ENCODE results near the gene ROMO1.
A peak's percentile ranks its signal among the peaks of the same experiment; 100 is the strongest.
"Not testable (repeated sequence)": the region's sequence is repeated elsewhere in the genome, so short reads cannot be mapped to it uniquely, and the experiment has no call there.

Gene ROMO1

DNA sequence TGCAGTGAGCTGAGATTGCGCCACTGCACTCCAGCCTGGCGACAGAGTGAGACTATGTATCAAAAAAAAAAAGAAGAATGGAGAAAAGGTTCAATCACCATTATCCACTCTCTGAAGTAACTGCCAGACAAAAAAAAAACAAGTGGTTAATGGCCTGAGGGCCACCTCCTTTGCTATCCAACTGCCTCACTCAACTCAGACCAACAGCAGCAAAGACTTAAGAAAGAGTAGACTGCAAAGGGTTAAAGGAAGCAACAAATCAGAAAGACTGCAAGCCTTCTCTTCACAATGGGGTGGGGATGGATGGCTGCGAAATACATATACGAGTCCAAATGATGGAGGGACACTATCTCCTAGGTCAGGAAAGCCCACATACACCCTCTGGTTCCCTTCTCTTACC is 3.2 kb upstream of the ROMO1 start:
- no peak overlapping the region for H3K4me3 Mint-ChIP-seq
- CTCF ChIA-PET = no interaction called here
- peaks cover 38% of the 10 kb centered on the region for H3K4me1 Mint-ChIP-seq
- peaks cover 39% of the 10 kb centered on the region for H3K36me3 Mint-ChIP-seq
- H3K27me3 Mint-ChIP-seq = no peaks in the 10 kb centered on the region
- no peaks in the 10 kb centered on the region for H3K9me3 Mint-ChIP-seq
- no peak overlapping the region for H3K27ac Mint-ChIP-seq
- no peak for DNase-seq

GRCh38 chr20:35697696-35698297 is 1.4 kb upstream of the ROMO1 start:
- peak overlapping the region; percentile 87 for H3K4me3 Mint-ChIP-seq

DNA sequence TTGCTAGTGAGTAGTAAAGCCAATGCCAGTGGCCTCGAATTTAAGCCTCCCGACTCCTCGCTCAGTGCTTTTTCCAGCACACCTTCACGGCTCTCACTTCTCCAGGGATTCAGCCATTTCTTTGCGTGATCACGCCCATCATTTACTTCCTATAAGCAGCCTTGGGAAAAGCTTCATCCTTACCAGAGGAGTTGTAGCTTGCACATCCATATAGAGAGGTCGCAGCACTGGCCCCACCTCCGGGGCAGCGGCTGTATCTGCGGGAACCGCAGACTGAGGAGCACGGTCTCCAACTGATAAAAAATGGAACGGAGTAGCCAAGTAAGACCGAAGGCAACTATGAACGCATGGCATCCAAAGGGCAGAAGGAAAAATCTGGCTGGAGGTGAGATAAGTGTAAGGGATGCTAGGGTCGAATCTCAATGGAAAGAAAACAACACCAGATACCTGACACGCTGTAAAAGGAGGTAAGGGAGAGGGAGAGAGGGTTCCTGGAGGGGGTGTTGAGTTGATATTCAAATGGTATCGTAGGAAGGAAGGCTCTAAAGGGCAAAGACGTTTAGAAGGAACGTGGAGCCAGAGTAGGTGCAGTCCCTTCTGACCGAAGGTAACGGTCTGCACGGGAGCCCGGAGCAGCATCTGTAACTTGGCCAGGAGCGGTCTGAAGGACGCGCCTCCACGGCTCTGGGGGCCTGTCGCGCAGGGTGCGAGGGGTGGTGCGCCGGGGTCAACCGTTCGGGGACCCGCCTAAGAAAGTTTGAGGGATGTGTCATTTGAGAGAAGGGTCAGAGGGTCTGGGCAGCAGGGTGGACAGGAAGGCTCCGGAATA is 693 bp upstream of the ROMO1 start:
- H3K27me3 Mint-ChIP-seq = no peaks in the 10 kb centered on the region
- DNase-seq = peak; percentile 30
- CTCF ChIA-PET = interaction anchor here (2.1 kb wide), 1 partner anchor 13 kb away, joined by 5 read pairs; no protein-coding TSS in a partner anchor
- H3K4me1 Mint-ChIP-seq = peaks cover 47% of the 10 kb centered on the region
- peak overlapping the region; percentile 87 for H3K4me3 Mint-ChIP-seq
- peaks cover 52% of the 10 kb centered on the region for H3K36me3 Mint-ChIP-seq
- peak overlapping the region; percentile 81 for H3K27ac Mint-ChIP-seq
- H3K9me3 Mint-ChIP-seq = no peaks in the 10 kb centered on the region

More at GRCh38 chr20:35697696-35698297, 1.4 kb upstream of the ROMO1 start:
- Mint-ChIP-seq H3K27me3 (no peaks in the 10 kb centered on the region), H3K9me3 (no peaks in the 10 kb centered on the region), H3K27ac (no peak overlapping the region), H3K4me1 (peaks cover 47% of the 10 kb centered on the region), H3K36me3 (peaks cover 52% of the 10 kb centered on the region)
- CTCF ChIA-PET = no interaction called here
- no peak for DNase-seq

DNA sequence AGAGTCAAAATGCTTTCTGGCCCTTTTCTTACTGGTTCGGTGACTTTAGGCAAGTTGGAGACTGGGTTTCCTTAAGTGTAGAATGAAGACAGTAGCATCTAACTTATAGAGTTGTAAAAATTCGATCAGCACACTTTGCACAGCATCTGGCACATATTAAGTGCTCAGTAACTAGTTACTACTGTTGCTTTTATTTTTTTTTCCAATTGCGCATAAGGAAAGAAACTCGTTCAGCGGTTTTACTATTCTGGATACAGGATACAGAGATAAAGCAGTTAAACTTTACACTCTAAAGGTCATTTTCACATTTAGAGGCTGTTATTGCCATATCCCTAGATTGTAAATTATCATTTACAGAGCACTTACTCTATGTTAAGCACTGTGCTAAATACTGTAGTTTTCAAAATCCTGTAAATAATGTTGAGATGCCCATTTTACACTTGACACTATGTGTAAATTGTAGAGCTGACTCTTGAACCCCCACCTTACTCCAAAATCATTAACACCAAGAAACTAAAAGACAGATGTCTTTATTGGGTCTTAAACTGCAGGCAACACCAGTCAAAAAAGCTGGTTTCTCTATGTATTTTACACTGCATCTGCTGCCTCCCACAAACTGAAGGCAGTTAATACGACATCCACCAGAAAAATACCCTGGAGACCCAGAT is 886 bp downstream of the ROMO1 start:
- CTCF ChIA-PET = interaction anchor here (0.6 to 2.1 kb wide), 5 partner anchors 11 to 184 kb away, joined by 3 to 5 read pairs (median 3); no protein-coding TSS in a partner anchor
- Mint-ChIP-seq H3K27me3 (no peaks in the 10 kb centered on the region), H3K9me3 (no peaks in the 10 kb centered on the region), H3K4me3 (peak overlapping the region; percentile 87), H3K36me3 (peaks cover 66% of the 10 kb centered on the region), H3K4me1 (peaks cover 52% of the 10 kb centered on the region), H3K27ac (peak overlapping the region; percentile 96)
- DNase-seq = no peak

GRCh38 chr20:35700625-35701148 is 1.5 kb downstream of the ROMO1 start:
- Mint-ChIP-seq H3K36me3 (peaks cover 65% of the 10 kb centered on the region), H3K27me3 (no peaks in the 10 kb centered on the region), H3K4me1 (peaks cover 50% of the 10 kb centered on the region), H3K4me3 (peak overlapping the region; percentile 87), H3K9me3 (no peaks in the 10 kb centered on the region), H3K27ac (peak overlapping the region; percentile 96)
- DNase-seq = no peak
- CTCF ChIA-PET = interaction anchor here (1.3 to 2.1 kb wide), 3 partner anchors 11 to 76 kb away, joined by 3 to 5 read pairs (median 3); no protein-coding TSS in a partner anchor

GRCh38 chr20:35702051-35702823 is 3.0 kb downstream of the ROMO1 start:
- Mint-ChIP-seq H3K36me3 (peaks cover 70% of the 10 kb centered on the region), H3K4me1 (peaks cover 45% of the 10 kb centered on the region), H3K27me3 (no peaks in the 10 kb centered on the region), H3K4me3 (no peak overlapping the region), H3K9me3 (no peaks in the 10 kb centered on the region), H3K27ac (peak overlapping the region; percentile 64)
- CTCF ChIA-PET = interaction anchor here (0.8 to 1.0 kb wide), 3 partner anchors 36 to 101 kb away, joined by 3 read pairs; partner anchors contain the start of gene SPAG4
- no peak for DNase-seq

GRCh38 chr20:35702824-35703695 is 3.9 kb downstream of the ROMO1 start:
- CTCF ChIA-PET = interaction anchor here (0.6 kb wide), 1 partner anchor 56 kb away, joined by 3 read pairs; no protein-coding TSS in a partner anchor
- H3K27me3 Mint-ChIP-seq = no peaks in the 10 kb centered on the region
- H3K27ac Mint-ChIP-seq = peak overlapping the region; percentile 64
- peaks cover 66% of the 10 kb centered on the region for H3K36me3 Mint-ChIP-seq
- no peak for DNase-seq
- no peaks in the 10 kb centered on the region for H3K9me3 Mint-ChIP-seq
- H3K4me3 Mint-ChIP-seq = no peak overlapping the region
- H3K4me1 Mint-ChIP-seq = peaks cover 37% of the 10 kb centered on the region

DNA sequence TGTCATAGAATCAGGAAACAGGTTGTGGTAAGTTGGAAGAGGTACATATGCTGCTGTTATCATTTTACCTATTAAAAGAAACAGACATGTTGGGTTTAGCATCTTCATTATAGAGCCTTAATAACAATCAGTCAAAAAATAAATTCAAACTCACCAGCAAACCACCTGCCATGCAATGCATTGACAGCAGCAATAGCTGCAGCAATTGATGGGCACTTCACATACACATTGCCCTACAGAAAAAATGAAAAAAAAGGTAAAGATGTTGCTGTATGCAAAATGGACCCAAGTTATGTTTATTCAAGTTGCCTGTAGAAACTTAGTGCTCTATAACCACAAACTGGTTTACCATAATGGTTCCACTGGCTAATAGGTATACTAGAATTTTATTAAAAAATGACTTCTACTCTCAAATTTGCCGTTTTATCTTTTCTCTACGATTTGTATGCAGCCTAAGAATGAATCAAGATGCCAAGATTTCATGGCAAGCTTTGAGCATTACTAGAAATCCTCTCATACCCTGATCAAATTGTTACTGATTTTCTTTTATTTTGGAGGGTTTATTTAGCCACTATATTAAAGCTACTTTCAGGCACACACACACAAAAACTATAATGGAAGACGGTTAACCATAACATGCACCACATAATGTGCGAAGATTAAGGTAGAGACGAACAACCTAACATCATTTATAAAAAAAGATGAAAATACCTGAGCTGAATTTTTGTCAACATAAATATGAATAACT is 5.5 kb downstream of the ROMO1 start:
- H3K4me1 Mint-ChIP-seq = peaks cover 31% of the 10 kb centered on the region
- no peak overlapping the region for H3K4me3 Mint-ChIP-seq
- H3K27me3 Mint-ChIP-seq = no peaks in the 10 kb centered on the region
- CTCF ChIA-PET = interaction anchor here (0.9 to 1.4 kb wide), 2 partner anchors 14 to 178 kb away, joined by 3 to 4 read pairs; no protein-coding TSS in a partner anchor
- no peak for DNase-seq
- H3K36me3 Mint-ChIP-seq = peaks cover 65% of the 10 kb centered on the region
- no peaks in the 10 kb centered on the region for H3K9me3 Mint-ChIP-seq
- H3K27ac Mint-ChIP-seq = no peak overlapping the region

- CTCF ChIA-PET = interaction anchor here (1.4 kb wide), 1 partner anchor 177 kb away, joined by 4 read pairs; no protein-coding TSS in a partner anchor
- Mint-ChIP-seq H3K4me1 (peaks cover 30% of the 10 kb centered on the region), H3K36me3 (peaks cover 67% of the 10 kb centered on the region)
- H3K27me3 Mint-ChIP-seq, H3K27ac Mint-ChIP-seq, H3K4me3 Mint-ChIP-seq, DNase-seq, H3K9me3 Mint-ChIP-seq: not testable (repeated sequence)
Observed at GRCh38 chr20:35705894-35706293, 6.7 kb downstream of the ROMO1 start.

DNA sequence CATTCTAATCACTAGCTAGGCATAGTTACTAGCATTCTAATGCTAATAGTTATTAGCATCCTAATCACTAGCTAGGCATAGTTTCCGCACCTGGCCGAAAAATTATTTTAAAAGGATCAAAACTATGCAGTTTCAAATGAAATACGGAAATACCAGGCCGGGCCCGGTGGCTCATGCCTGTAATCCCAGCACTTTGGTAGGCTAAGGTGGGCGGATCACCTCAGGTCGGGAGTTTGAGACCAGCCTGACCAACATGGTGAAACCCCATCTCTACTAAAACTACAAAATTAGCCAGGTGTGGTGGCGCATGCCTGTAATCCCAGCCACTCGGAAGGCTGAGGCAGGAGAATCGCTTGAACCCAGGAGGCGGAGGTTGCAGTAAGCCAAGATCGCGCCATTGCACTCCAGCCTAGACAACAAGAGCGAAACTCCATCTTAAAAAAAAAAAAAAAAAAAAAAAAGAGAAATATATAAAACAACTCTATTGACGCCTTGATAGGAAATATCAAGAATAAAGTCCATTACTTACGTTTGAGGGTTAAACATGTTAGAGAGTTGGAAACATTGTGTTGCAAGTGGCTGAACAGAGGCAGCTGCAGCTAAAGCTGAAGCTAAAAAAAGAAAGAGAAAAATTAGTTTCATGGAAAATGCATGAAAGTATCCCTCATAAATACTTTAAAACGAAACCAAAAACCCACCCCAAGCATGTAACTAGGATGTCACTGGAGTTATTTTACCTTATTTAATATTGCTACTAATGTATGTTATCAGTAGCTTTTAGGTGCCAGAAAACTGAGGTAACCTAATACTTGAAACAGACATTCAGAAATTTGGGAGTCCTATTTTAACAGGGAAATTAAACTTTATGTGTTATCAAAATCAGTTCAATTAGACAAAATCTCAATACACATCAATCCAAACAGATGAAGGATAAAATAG is 7.7 kb downstream of the ROMO1 start:
- H3K9me3 Mint-ChIP-seq, DNase-seq, H3K27me3 Mint-ChIP-seq, CTCF ChIA-PET, H3K27ac Mint-ChIP-seq, H3K4me3 Mint-ChIP-seq: not testable (repeated sequence)
- H3K36me3 Mint-ChIP-seq = peaks cover 67% of the 10 kb centered on the region
- H3K4me1 Mint-ChIP-seq = peaks cover 36% of the 10 kb centered on the region

- CTCF ChIA-PET = interaction anchor here (0.6 to 1.2 kb wide), 2 partner anchors 90 to 1296 kb away, joined by 3 to 4 read pairs; no protein-coding TSS in a partner anchor
- H3K36me3 Mint-ChIP-seq = peaks cover 64% of the 10 kb centered on the region
- H3K27me3 Mint-ChIP-seq = no peaks in the 10 kb centered on the region
- no peak for DNase-seq
- no peak overlapping the region for H3K4me3 Mint-ChIP-seq
- H3K9me3 Mint-ChIP-seq = no peaks in the 10 kb centered on the region
- no peak overlapping the region for H3K27ac Mint-ChIP-seq
- H3K4me1 Mint-ChIP-seq = peaks cover 40% of the 10 kb centered on the region
Observed at GRCh38 chr20:35708502-35708901, 9.3 kb downstream of the ROMO1 start.
